Uterus (tissue), 2 donors: ENCODE measurements around the gene CARD10.

Experiments used
- POLR2A ChIP-seq, 2 donors: fragments of 450-650 bp; IDR thresholded peaks; one replicate each; pipeline ENCODE4 v1.6.1; 2016; ENCODE audit warnings: antibody characterized with exemption in 2 of 2, mild to moderate bottlenecking in 1 of 2, moderate library complexity in 1 of 2
- TF ChIP-seq, protein P1 (sequence below), 4 experiments: fragments of 200-600 bp in 2 of 4; fragments of 450-650 bp in 2 of 4; sonication (generic) in 2 of 4; IDR thresholded peaks; one replicate each; pipeline ENCODE4 v1.5.1; 2016 to 2019; ENCODE audit warnings: antibody characterized with exemption in 4 of 4, mild to moderate bottlenecking in 2 of 4, moderate library complexity in 1 of 4

DNA sequence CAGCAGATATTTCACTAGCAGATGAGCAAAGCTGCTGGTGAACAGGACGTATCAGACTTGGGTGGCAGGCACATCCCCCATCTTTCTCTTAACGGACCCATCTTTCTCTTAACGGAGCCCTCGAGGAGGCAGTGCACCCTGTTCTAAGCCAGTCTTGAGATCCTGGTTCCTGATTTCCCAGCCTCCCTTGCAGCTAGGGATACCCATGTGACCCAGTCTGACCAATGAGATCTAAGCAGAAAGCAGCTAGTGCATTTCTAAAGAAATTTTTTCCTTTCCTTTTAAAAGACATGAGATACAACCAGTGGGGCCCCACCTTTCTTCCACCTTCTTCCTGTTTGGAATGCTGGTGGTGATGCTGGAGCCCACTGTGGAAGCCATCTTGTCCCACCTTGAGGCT lies 78.3 kb downstream of the CARD10 start:
- TF ChIP-seq, protein P1, sequence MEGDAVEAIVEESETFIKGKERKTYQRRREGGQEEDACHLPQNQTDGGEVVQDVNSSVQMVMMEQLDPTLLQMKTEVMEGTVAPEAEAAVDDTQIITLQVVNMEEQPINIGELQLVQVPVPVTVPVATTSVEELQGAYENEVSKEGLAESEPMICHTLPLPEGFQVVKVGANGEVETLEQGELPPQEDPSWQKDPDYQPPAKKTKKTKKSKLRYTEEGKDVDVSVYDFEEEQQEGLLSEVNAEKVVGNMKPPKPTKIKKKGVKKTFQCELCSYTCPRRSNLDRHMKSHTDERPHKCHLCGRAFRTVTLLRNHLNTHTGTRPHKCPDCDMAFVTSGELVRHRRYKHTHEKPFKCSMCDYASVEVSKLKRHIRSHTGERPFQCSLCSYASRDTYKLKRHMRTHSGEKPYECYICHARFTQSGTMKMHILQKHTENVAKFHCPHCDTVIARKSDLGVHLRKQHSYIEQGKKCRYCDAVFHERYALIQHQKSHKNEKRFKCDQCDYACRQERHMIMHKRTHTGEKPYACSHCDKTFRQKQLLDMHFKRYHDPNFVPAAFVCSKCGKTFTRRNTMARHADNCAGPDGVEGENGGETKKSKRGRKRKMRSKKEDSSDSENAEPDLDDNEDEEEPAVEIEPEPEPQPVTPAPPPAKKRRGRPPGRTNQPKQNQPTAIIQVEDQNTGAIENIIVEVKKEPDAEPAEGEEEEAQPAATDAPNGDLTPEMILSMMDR (IDR thresholded peaks at IDR 0.05), result no peak
- TF ChIP-seq POLR2A (IDR thresholded peaks at IDR 0.05), result no peak
